ENCODE results near the gene NXPE1. TPM values are rescaled to one million over a fixed set of nuclear protein-coding genes. Genes with fewer than 3 reads are reported as not detected.
"Not testable (repeated sequence)": the region's sequence is repeated elsewhere in the genome, so short reads cannot be mapped to it uniquely, and the experiment has no call there.

The NXPE1 gene
- not detected for polyA plus RNA-seq (2013, experiment 1 of 2)
- polyA plus RNA-seq (2013, experiment 2 of 2) = not detected

GRCh38 chr11:114559425-114560310 is at the start of gene NXPE1:
TSS of gene NXPE1 (minus strand) at chr11:114559881. CDS start at chr11:114551201, 8,680 bp downstream.
- H2BK120ac ChIP-seq (ENCODE audit: low read depth, low read length) = no peak within 1 kb of the TSS
- no peak for DNase-seq (ENCODE audit: low spot score)
- no peak within 1 kb of the TSS for H3K4ac ChIP-seq (ENCODE audit: low read length)
- WGBS, 2 donors (ENCODE audit: extremely low coverage in 2 of 2, insufficient read length in 2 of 2, insufficient replicate concordance in 1 of 2) = no CpG with 5 or more reads among the region's 4 CpGs
- no peaks in the 10 kb centered on the region for H3K4me1 ChIP-seq (ENCODE audit: control insufficient read depth in 2 of 2, insufficient read depth in 1 of 2, low read depth in 1 of 2, low read length in 2 of 2)
- no peak within 1 kb of the TSS for H3K4me2 ChIP-seq (ENCODE audit: insufficient read depth, low read length, poor library complexity, severe bottlenecking)
- H3K27ac ChIP-seq (replicated peaks; ENCODE audit: low read length) = no peak within 1 kb of the TSS
- H4K91ac ChIP-seq (ENCODE audit: low read depth, low read length, poor library complexity) = no peak within 1 kb of the TSS
- H2BK12ac ChIP-seq (ENCODE audit: low read length) = no peak within 1 kb of the TSS
- H2AK5ac ChIP-seq (ENCODE audit: low read depth, low read length) = no peak within 1 kb of the TSS
- no peaks in the 10 kb centered on the region for H3K79me1 ChIP-seq (ENCODE audit: low read depth, low read length)
- H3K9ac ChIP-seq (ENCODE audit: low read depth, low read length, poor library complexity) = no peak within 1 kb of the TSS
- no peaks in the 10 kb centered on the region for H3K9me3 ChIP-seq (replicated peaks in 1 of 2; ENCODE audit: control insufficient read depth in 2 of 2, insufficient read depth in 1 of 2, low read depth in 1 of 2, low read length in 2 of 2)
- H3K36me3 ChIP-seq (replicated peaks in 1 of 2; ENCODE audit: control insufficient read depth in 2 of 2, insufficient read depth in 2 of 2, low read length in 2 of 2) = no peaks in the 10 kb centered on the region
- no peak within 1 kb of the TSS for H2BK15ac ChIP-seq (ENCODE audit: low read length)
- no peak within 1 kb of the TSS for H3K4me3 ChIP-seq (ENCODE audit: low read length in 2 of 2)
- H2AFZ ChIP-seq (ENCODE audit: low read length) = no peak within 1 kb of the TSS
- no peak within 1 kb of the TSS for H4K8ac ChIP-seq (ENCODE audit: low read depth, low read length)
- H3K27me3 ChIP-seq (ENCODE audit: control insufficient read depth in 3 of 3, insufficient read depth in 3 of 3, low read depth in 1 of 3, low read length in 3 of 3) = no peaks in the 10 kb centered on the region
- H3K23ac ChIP-seq (ENCODE audit: low read depth, low read length, poor library complexity) = no peak within 1 kb of the TSS
- no peak within 1 kb of the TSS for H3K18ac ChIP-seq (ENCODE audit: low read length)
- H3K14ac ChIP-seq (ENCODE audit: low read length) = no peak within 1 kb of the TSS
- no peak within 1 kb of the TSS for H2BK5ac ChIP-seq (ENCODE audit: low read length)

GRCh38 chr11:114609429-114609828 is 49.7 kb upstream of the NXPE1 start:
- no peak overlapping the region for H4K8ac ChIP-seq (ENCODE audit: low read depth, low read length)
- H4K91ac ChIP-seq (ENCODE audit: low read depth, low read length, poor library complexity) = no peak overlapping the region
- H2BK5ac ChIP-seq (ENCODE audit: low read length) = no peak overlapping the region
- H3K79me1 ChIP-seq (ENCODE audit: low read depth, low read length) = no peaks in the 10 kb centered on the region
- no peak overlapping the region for H3K27ac ChIP-seq (replicated peaks; ENCODE audit: low read length)
- H3K23ac ChIP-seq (ENCODE audit: low read depth, low read length, poor library complexity) = no peak overlapping the region
- H3K4me1 ChIP-seq (ENCODE audit: control insufficient read depth in 2 of 2, insufficient read depth in 1 of 2, low read depth in 1 of 2, low read length in 2 of 2) = no peaks in the 10 kb centered on the region
- no CpG with 5 or more reads among the region's 9 CpGs for WGBS, 2 donors (ENCODE audit: extremely low coverage in 2 of 2, insufficient read length in 2 of 2, insufficient replicate concordance in 1 of 2)
- no peak overlapping the region for H2BK120ac ChIP-seq (ENCODE audit: low read depth, low read length)
- H3K4me2 ChIP-seq (ENCODE audit: insufficient read depth, low read length, poor library complexity, severe bottlenecking) = no peak overlapping the region
- no peaks in the 10 kb centered on the region for H3K27me3 ChIP-seq (ENCODE audit: control insufficient read depth in 3 of 3, insufficient read depth in 3 of 3, low read depth in 1 of 3, low read length in 3 of 3)
- H2AK5ac ChIP-seq (ENCODE audit: low read depth, low read length) = no peak overlapping the region
- no peaks in the 10 kb centered on the region for H3K36me3 ChIP-seq (replicated peaks in 1 of 2; ENCODE audit: control insufficient read depth in 2 of 2, insufficient read depth in 2 of 2, low read length in 2 of 2)
- H2BK15ac ChIP-seq (ENCODE audit: low read length) = no peak overlapping the region
- H3K4me3 ChIP-seq (ENCODE audit: low read length in 2 of 2) = no peak overlapping the region
- no peak overlapping the region for H3K14ac ChIP-seq (ENCODE audit: low read length)
- no peak for DNase-seq (ENCODE audit: low spot score)
- no peak overlapping the region for H3K9ac ChIP-seq (ENCODE audit: low read depth, low read length, poor library complexity)
- no peak overlapping the region for H3K18ac ChIP-seq (ENCODE audit: low read length)
- no peak overlapping the region for H3K4ac ChIP-seq (ENCODE audit: low read length)
- no peak overlapping the region for H2AFZ ChIP-seq (ENCODE audit: low read length)
- H3K9me3 ChIP-seq (replicated peaks in 1 of 2; ENCODE audit: control insufficient read depth in 2 of 2, insufficient read depth in 1 of 2, low read depth in 1 of 2, low read length in 2 of 2) = peaks cover 10 to 32% of the 10 kb centered on the region in 2 donors
- no peak overlapping the region for H2BK12ac ChIP-seq (ENCODE audit: low read length)

GRCh38 chr11:114608605-114609004 is 48.9 kb upstream of the NXPE1 start:
- no CpG with 5 or more reads among the region's 9 CpGs for WGBS, 2 donors (ENCODE audit: extremely low coverage in 2 of 2, insufficient read length in 2 of 2, insufficient replicate concordance in 1 of 2)

GRCh38 chr11:114607753-114608459 is 48.2 kb upstream of the NXPE1 start:
- no CpG with 5 or more reads among the region's 11 CpGs for WGBS, 2 donors (ENCODE audit: extremely low coverage in 2 of 2, insufficient read length in 2 of 2, insufficient replicate concordance in 1 of 2)
- no peak for DNase-seq (ENCODE audit: low spot score)

More at GRCh38 chr11:114608605-114609004, 48.9 kb upstream of the NXPE1 start:
- H3K4me3 ChIP-seq (ENCODE audit: low read length in 2 of 2); H3K14ac ChIP-seq (ENCODE audit: low read length); H3K4me1 ChIP-seq (ENCODE audit: control insufficient read depth in 2 of 2, insufficient read depth in 1 of 2, low read depth in 1 of 2, low read length in 2 of 2); H4K8ac ChIP-seq (ENCODE audit: low read depth, low read length); H3K27me3 ChIP-seq (ENCODE audit: control insufficient read depth in 3 of 3, insufficient read depth in 3 of 3, low read depth in 1 of 3, low read length in 3 of 3); H3K36me3 ChIP-seq (replicated peaks in 1 of 2; ENCODE audit: control insufficient read depth in 2 of 2, insufficient read depth in 2 of 2, low read length in 2 of 2); H3K27ac ChIP-seq (replicated peaks; ENCODE audit: low read length); H3K79me1 ChIP-seq (ENCODE audit: low read depth, low read length); H3K23ac ChIP-seq (ENCODE audit: low read depth, low read length, poor library complexity); H3K18ac ChIP-seq (ENCODE audit: low read length); H2AFZ ChIP-seq (ENCODE audit: low read length); H2BK120ac ChIP-seq (ENCODE audit: low read depth, low read length); H3K4ac ChIP-seq (ENCODE audit: low read length); H2AK5ac ChIP-seq (ENCODE audit: low read depth, low read length); H4K91ac ChIP-seq (ENCODE audit: low read depth, low read length, poor library complexity); H2BK5ac ChIP-seq (ENCODE audit: low read length); H2BK15ac ChIP-seq (ENCODE audit: low read length); DNase-seq (ENCODE audit: low spot score); H2BK12ac ChIP-seq (ENCODE audit: low read length); H3K9ac ChIP-seq (ENCODE audit: low read depth, low read length, poor library complexity); H3K4me2 ChIP-seq (ENCODE audit: insufficient read depth, low read length, poor library complexity, severe bottlenecking): not testable (repeated sequence)
- H3K9me3 ChIP-seq (replicated peaks in 1 of 2; ENCODE audit: control insufficient read depth in 2 of 2, insufficient read depth in 1 of 2, low read depth in 1 of 2, low read length in 2 of 2) = peaks cover 8 to 32% of the 10 kb centered on the region in 2 donors

More at GRCh38 chr11:114607753-114608459, 48.2 kb upstream of the NXPE1 start:
- Histone ChIP-seq H3K23ac (ENCODE audit: low read depth, low read length, poor library complexity) (no peak overlapping the region), H2AK5ac (ENCODE audit: low read depth, low read length) (no peak overlapping the region), H3K18ac (ENCODE audit: low read length) (no peak overlapping the region), H3K36me3 (replicated peaks in 1 of 2; ENCODE audit: control insufficient read depth in 2 of 2, insufficient read depth in 2 of 2, low read length in 2 of 2) (no peaks in the 10 kb centered on the region), H3K79me1 (ENCODE audit: low read depth, low read length) (no peaks in the 10 kb centered on the region), H2BK12ac (ENCODE audit: low read length) (no peak overlapping the region), H4K91ac (ENCODE audit: low read depth, low read length, poor library complexity) (no peak overlapping the region), H2BK120ac (ENCODE audit: low read depth, low read length) (no peak overlapping the region), H4K8ac (ENCODE audit: low read depth, low read length) (no peak overlapping the region), H2BK5ac (ENCODE audit: low read length) (no peak overlapping the region), H3K14ac (ENCODE audit: low read length) (no peak overlapping the region), H3K4me1 (ENCODE audit: control insufficient read depth in 2 of 2, insufficient read depth in 1 of 2, low read depth in 1 of 2, low read length in 2 of 2) (no peaks in the 10 kb centered on the region), H3K9me3 (replicated peaks in 1 of 2; ENCODE audit: control insufficient read depth in 2 of 2, insufficient read depth in 1 of 2, low read depth in 1 of 2, low read length in 2 of 2) (peaks cover 8 to 32% of the 10 kb centered on the region in 2 donors), H3K4ac (ENCODE audit: low read length) (no peak overlapping the region), H3K9ac (ENCODE audit: low read depth, low read length, poor library complexity) (no peak overlapping the region), H3K4me2 (ENCODE audit: insufficient read depth, low read length, poor library complexity, severe bottlenecking) (no peak overlapping the region), H2AFZ (ENCODE audit: low read length) (no peak overlapping the region), H3K27me3 (ENCODE audit: control insufficient read depth in 3 of 3, insufficient read depth in 3 of 3, low read depth in 1 of 3, low read length in 3 of 3) (no peaks in the 10 kb centered on the region), H2BK15ac (ENCODE audit: low read length) (no peak overlapping the region), H3K4me3 (ENCODE audit: low read length in 2 of 2) (no peak overlapping the region), H3K27ac (replicated peaks; ENCODE audit: low read length) (no peak overlapping the region)
